K562 (cell line): ENCODE data around the gene RPL7L1. TPM values are rescaled to one million over a fixed set of nuclear protein-coding genes. Genes with fewer than 3 reads are reported as not detected.

Source experiments
- CBX8 ChIP-seq: fragments of 200-600 bp; sonication (generic); IDR thresholded peaks from 2 replicates; pipeline ENCODE4 v1.6.1; 2012; ENCODE audit warnings: borderline replicate concordance, mixed run types, low read depth, mild to moderate bottlenecking, moderate library complexity, mixed read lengths, low read length, control low read depth, inconsistent platforms; ENCODE audit not compliant: poor library complexity, severe bottlenecking; ENCODE audit errors: extremely low read depth
- DLX4 ChIP-seq: fragments of 250-450 bp; sonication (Bioruptor Pico); IDR thresholded peaks from 2 replicates; pipeline ENCODE4 v1.6.1; 2021; ENCODE audit warnings: mild to moderate bottlenecking
- E2F1 ChIP-seq: sonication (generic); formaldehyde crosslinking; IDR thresholded peaks from 2 replicates; pipeline ENCODE4 v1.8.1; 2023; ENCODE audit warnings: mild to moderate bottlenecking, missing genetic modification reagents, moderate library complexity
- ELK3 ChIP-seq: fragments of 450-650 bp; formaldehyde crosslinking; IDR thresholded peaks from 2 replicates; pipeline ENCODE4 v1.4.0; 2020; ENCODE audit warnings: mild to moderate bottlenecking
- EZH2 ChIP-seq: IDR thresholded peaks from 2 replicates; pipeline ENCODE4 v1.6.1; 2012; ENCODE audit warnings: low read depth, mild to moderate bottlenecking, inconsistent platforms, low read length, borderline replicate concordance
- FOXP1 ChIP-seq: sonication (generic); formaldehyde crosslinking; IDR thresholded peaks from 2 replicates; pipeline ENCODE4 v1.8.0; 2022; ENCODE audit warnings: mild to moderate bottlenecking, missing genetic modification reagents
- GABPB1 ChIP-seq: sonication (generic); formaldehyde crosslinking; IDR thresholded peaks from 2 replicates; pipeline ENCODE4 v1.8.0; 2022; ENCODE audit warnings: mild to moderate bottlenecking, missing genetic modification reagents
- IRF2 ChIP-seq: sonication (generic); formaldehyde crosslinking; IDR thresholded peaks from 2 replicates; pipeline ENCODE4 v1.8.1; 2022; ENCODE audit warnings: mild to moderate bottlenecking, missing genetic modification reagents
- RB1 ChIP-seq: fragments of 450-650 bp; IDR thresholded peaks from 2 replicates; pipeline ENCODE4 v1.6.1; 2017; ENCODE audit warnings: low read depth, mild to moderate bottlenecking
- SIN3A ChIP-seq, 2 experiments: fragments of 150-350 bp in 1 of 2; IDR thresholded peaks; 2 replicates each; pipeline ENCODE4 v1.6.1; 2011 to 2016; ENCODE audit warnings: borderline replicate concordance in 2 of 2, low read depth in 2 of 2, low read length in 2 of 2, mild to moderate bottlenecking in 2 of 2, moderate library complexity in 2 of 2; ENCODE audit not compliant: control insufficient read depth in 1 of 2
- TFAP4 ChIP-seq: sonication (generic); formaldehyde crosslinking; IDR thresholded peaks from 2 replicates; pipeline ENCODE4 v1.8.0; 2022; ENCODE audit warnings: missing genetic modification reagents, mild to moderate bottlenecking, moderate library complexity, borderline replicate concordance
- XRCC5 ChIP-seq: fragments of 200-400 bp; formaldehyde crosslinking; IDR thresholded peaks from 2 replicates; pipeline ENCODE4 v1.6.1; 2017; ENCODE audit warnings: low read depth, mild to moderate bottlenecking, low read length
- ZBTB33 ChIP-seq: sonication (generic); formaldehyde crosslinking; IDR thresholded peaks from 2 replicates; pipeline ENCODE4 v1.8.1; 2023; ENCODE audit warnings: mild to moderate bottlenecking, missing genetic modification reagents
- ZKSCAN1 ChIP-seq: fragments of 150-350 bp; IDR thresholded peaks from 2 replicates; pipeline ENCODE4 v1.6.1; 2016; ENCODE audit warnings: low read depth, low read length
- polyA plus RNA-seq, 8 experiments: library from polyadenylated mRNA; depleted of rRNA in 4 of 8; stranded (reverse) in 5 of 8; unstranded in 3 of 8; fragments of >200 nt; fragmentation: Nextera tagmentation in 2 of 8; fragmentation: Illumina TruSeq in 1 of 8; extraction: Ambion mirVana in 2 of 8; extraction: Trizol in 1 of 8; gene quantifications; 2 replicates each; pipeline versions ENCODE4 v1.2.1 to v1.2.3, GENCODE V29; 2011 to 2014; ENCODE audit warnings: inconsistent platforms in 1 of 8, missing spikeins in 1 of 8
- total RNA-seq, 7 experiments: library from RNA; depleted of rRNA in 6 of 7; stranded (reverse); fragments of >200 nt in 6 of 7; fragmentation: Illumina TruSeq in 2 of 7; extraction: Trizol in 2 of 7; gene quantifications; 2 replicates each; pipeline versions ENCODE4 v1.2.1 to v1.2.3, GENCODE V29; 2011 to 2021; ENCODE audit warnings: low replicate concordance in 1 of 7

RPL7L1 gene
- total and polyA plus RNA-seq, 9 of the 15 experiments (the other 6 are each of a cell fraction or from before 2014, with no cell fraction given) = 129 to 259 (median 164) TPM

GRCh38 chr6:42928986-42929820 lies 49.8 kb downstream of the RPL7L1 start, which contains the start of gene CNPY3 (continued):
- TF ChIP-seq ZBTB33 (CRISPR knock-in tag) (peak; percentile 74), ELK3 (CRISPR knock-in tag) (no peak), E2F1 (CRISPR knock-in tag) (peak; percentile 97), TFAP4 (peak; percentile 93), IRF2 (CRISPR knock-in tag) (no peak), GABPB1 (CRISPR knock-in tag) (peak; percentile 97), FOXP1 (peak; percentile 92), ZKSCAN1 (peak; percentile 43; the same call in 1 of the 2 replicates), XRCC5 (peak; percentile 40; the same call in 1 of the 2 replicates), EZH2 (no peak), DLX4 (CRISPR knock-in tag) (no peak), SIN3A (IDR thresholded peaks at IDR 0.05; ENCODE audit: borderline replicate concordance in 2 of 2, control insufficient read depth in 1 of 2, low read depth in 2 of 2, low read length in 2 of 2) (peak; percentile 91 to 92), RB1 (peak; percentile 87), CBX8 (no peak)
